Measurements from ENCODE around the gene RBMY1F. TPM values are rescaled to one million over a fixed set of nuclear protein-coding genes. Genes with fewer than 3 reads are reported as not detected.
"Not testable (repeated sequence)": the region's sequence is repeated elsewhere in the genome, so short reads cannot be mapped to it uniquely, and the experiment has no call there.

The RBMY1F gene
- not detected for polyA plus RNA-seq

DNA sequence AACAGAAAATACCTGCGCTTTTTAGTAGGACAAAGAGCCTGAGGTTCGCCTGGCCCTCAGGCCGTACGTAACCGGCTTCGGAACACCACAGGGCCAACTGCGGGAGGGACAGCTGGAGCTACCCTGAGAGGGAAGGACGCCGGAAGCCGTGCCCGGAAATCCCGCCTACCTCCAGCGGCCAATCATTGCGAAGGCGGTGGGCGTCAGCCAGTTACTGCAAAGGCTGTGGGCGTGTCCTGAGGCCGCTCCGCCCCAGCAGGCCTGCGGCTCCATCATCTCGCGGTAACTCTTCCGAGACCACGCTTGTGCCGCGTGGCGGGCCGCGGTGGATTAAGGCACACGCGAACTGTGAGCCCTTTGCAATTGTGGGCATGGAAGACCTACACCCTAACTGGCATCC, at the start of gene RBMY1F:
Gene RBMY1F (minus strand): TSS at position 101 of the 400 bp plus-strand sequence. CDS start 1,954 bp downstream, outside the sequence.
- DNase-seq; H3K27me3 Mint-ChIP-seq (ENCODE audit: low read depth in 3 of 3); H3K9me3 Mint-ChIP-seq; H3K36me3 Mint-ChIP-seq; H3K27ac Mint-ChIP-seq; H3K4me3 Mint-ChIP-seq; H3K4me1 Mint-ChIP-seq: not testable (repeated sequence)

DNA sequence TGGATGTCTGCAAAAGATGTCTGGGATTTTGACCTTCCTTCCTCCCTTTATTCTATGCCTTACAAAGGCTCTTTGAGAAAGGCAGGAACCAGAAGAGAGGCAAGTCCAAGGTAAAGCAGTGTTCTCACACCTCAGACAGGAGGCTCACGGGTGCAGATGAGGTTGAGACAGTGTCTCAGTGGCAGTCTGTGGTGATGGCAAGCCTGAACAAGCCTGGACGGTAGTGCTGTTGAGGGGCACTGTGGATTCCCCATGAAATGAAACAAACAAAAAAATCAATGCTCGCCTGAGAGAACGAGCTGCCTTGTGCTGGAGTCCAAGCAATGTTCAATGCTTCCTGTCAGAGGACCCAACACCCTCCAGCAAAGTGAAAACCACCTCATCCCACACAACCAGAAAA, 31.6 kb downstream of the RBMY1F start:
- not testable (repeated sequence) for H3K27me3 Mint-ChIP-seq (ENCODE audit: low read depth in 3 of 3); H3K4me3 Mint-ChIP-seq; H3K9me3 Mint-ChIP-seq

DNA sequence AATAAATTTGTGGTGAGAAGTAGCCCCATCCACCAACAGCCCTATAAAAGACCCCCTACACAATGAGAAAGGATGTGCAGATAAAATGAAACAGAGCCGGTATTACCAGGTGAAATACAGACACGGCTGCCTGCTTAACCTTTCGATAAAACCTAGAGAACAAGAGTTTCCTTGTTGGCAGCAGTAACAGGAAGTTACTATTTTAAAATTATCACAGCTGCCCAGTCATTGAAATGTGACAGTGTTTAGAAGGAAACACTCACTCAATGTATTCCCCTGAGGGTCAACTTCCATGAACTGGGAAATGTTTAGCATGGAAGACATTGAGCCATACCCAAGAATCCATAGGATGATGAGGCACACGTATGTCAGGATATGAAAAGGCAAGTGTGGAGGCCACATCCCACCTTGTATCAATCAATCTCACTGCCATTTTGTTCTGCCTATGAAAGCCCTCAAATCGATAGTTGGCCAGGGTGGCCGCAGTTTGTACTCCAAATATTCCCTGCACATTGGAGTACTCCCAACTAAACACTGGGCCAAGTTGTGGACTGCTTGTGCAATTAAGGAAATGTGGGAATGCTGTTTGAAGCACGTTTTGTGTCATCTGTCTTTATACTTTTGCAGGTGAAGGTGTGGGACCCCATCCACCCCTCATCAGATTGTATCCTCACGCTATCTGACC, 41.6 kb downstream of the RBMY1F start:
- H3K4me3 Mint-ChIP-seq; H3K36me3 Mint-ChIP-seq; H3K4me1 Mint-ChIP-seq; H3K9me3 Mint-ChIP-seq; H3K27me3 Mint-ChIP-seq (ENCODE audit: low read depth in 3 of 3); DNase-seq; H3K27ac Mint-ChIP-seq: not testable (repeated sequence)

More for the DNA sequence above, 31.6 kb downstream of the RBMY1F start:
- not testable (repeated sequence) for H3K27ac Mint-ChIP-seq, DNase-seq, H3K36me3 Mint-ChIP-seq, H3K4me1 Mint-ChIP-seq

DNA sequence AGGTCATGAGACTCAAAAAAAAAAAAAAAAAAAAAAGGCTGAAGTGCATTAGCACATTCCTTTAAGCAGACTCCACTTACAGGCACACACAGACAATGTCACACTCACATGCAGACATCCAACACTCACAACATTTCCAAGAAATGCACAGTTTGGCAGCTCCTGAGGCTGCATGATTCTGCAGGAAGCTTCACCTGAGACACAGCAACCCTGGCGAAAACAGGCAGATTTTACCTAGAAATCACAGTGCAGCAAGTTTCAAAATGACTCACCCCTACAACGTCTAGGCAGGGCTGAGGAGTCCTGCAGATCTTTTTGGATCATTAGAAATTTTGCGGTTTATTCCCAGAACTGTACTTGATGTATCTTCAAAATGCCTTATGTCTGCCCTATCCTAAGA, 48.0 kb downstream of the RBMY1F start:
- not testable (repeated sequence) for DNase-seq; H3K4me1 Mint-ChIP-seq; H3K27ac Mint-ChIP-seq; H3K36me3 Mint-ChIP-seq; H3K9me3 Mint-ChIP-seq; H3K4me3 Mint-ChIP-seq; H3K27me3 Mint-ChIP-seq (ENCODE audit: low read depth in 3 of 3)

DNA sequence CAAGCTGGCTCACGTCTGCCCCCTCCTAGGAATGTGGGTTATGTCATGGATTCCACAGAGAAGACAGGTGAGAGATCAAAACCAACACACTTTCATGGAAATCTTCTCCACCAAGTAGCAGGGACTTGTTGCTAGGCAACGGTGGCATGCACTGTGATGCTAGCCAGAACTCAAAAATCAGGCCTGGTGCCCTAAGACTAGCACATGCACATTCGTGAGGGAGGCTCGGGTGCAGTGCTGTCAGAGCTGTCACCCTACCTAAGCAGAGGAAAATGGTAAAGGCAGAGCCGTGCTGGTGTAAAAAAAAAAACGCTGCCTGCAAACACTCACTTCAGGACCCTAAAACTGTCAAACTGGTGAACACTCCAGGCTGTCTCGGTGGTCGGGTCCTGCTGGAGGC, 52.2 kb downstream of the RBMY1F start:
- not testable (repeated sequence) for H3K27ac Mint-ChIP-seq; H3K27me3 Mint-ChIP-seq (ENCODE audit: low read depth in 3 of 3); H3K4me3 Mint-ChIP-seq; DNase-seq; H3K36me3 Mint-ChIP-seq; H3K9me3 Mint-ChIP-seq; H3K4me1 Mint-ChIP-seq

Other genes with a start within 250 kb of the RBMY1F start
- not detected for gene RBMY1J, start 220.5 kb upstream of the RBMY1F start, polyA plus RNA-seq

Data from immature natural killer cell (primary cell).